ENCODE results near the gene SLC29A1. TPM values are rescaled to one million over a fixed set of nuclear protein-coding genes. Genes with fewer than 3 reads are reported as not detected.
A peak's percentile ranks its signal among the peaks of the same experiment; 100 is the strongest.

SLC29A1 gene
- total and polyA plus RNA-seq, 2 of the 8 experiments (the other 6 are each of a cell fraction or from before 2014, with no cell fraction given) = 187 to 558 TPM

- TF ChIP-seq NRF1 (IDR thresholded peaks at IDR 0.05; ENCODE audit: low read depth, low read length) (no peak), MAFK (IDR thresholded peaks at IDR 0.05; ENCODE audit: low read depth, low read length) (no peak), SRF (IDR thresholded peaks at IDR 0.05; ENCODE audit: low read depth, low read length) (peak; percentile 47; the same call in 1 of the 2 replicates)
- TF ChIP-seq, protein P1, sequence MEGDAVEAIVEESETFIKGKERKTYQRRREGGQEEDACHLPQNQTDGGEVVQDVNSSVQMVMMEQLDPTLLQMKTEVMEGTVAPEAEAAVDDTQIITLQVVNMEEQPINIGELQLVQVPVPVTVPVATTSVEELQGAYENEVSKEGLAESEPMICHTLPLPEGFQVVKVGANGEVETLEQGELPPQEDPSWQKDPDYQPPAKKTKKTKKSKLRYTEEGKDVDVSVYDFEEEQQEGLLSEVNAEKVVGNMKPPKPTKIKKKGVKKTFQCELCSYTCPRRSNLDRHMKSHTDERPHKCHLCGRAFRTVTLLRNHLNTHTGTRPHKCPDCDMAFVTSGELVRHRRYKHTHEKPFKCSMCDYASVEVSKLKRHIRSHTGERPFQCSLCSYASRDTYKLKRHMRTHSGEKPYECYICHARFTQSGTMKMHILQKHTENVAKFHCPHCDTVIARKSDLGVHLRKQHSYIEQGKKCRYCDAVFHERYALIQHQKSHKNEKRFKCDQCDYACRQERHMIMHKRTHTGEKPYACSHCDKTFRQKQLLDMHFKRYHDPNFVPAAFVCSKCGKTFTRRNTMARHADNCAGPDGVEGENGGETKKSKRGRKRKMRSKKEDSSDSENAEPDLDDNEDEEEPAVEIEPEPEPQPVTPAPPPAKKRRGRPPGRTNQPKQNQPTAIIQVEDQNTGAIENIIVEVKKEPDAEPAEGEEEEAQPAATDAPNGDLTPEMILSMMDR (IDR thresholded peaks at IDR 0.05; ENCODE audit: control extremely low read depth in 1 of 3, insufficient read depth in 1 of 3, low read depth in 1 of 3, low read length in 3 of 3) = peak in 2 of 3 experiments; percentile 94 to 98; a peak in 3 of 4 replicates
Observed at GRCh38 chr6:44268095-44268628, 44.8 kb downstream of the SLC29A1 start (continued).
